HG03103 (cell line): ENCODE data around the gene SEMA6B.
"Not testable (repeated sequence)": the region's sequence is repeated elsewhere in the genome, so short reads cannot be mapped to it uniquely, and the experiment has no call there.

Experiments used
- ATAC-seq: cut with Tn5 transposase; IDR thresholded peaks from one replicate; pipeline ENCODE4 v1.9.1; 2021; ENCODE audit warnings: low read depth; ENCODE audit not compliant: unreplicated experiment

The SEMA6B gene

GRCh38 chr19:4575267-4576015, 16.0 kb upstream of the SEMA6B start:
- no peak for ATAC-seq

- ATAC-seq, result no peak
These were observed 14.2 kb upstream of the SEMA6B start for GRCh38 chr19:4573682-4574081.

GRCh38 chr19:4571305-4571917, 11.9 kb upstream of the SEMA6B start:
- ATAC-seq, result no peak

- no peak for ATAC-seq
These were observed 11.4 kb upstream of the SEMA6B start for GRCh38 chr19:4570916-4571304.

- ATAC-seq, result no peak
These were observed 10.9 kb upstream of the SEMA6B start for GRCh38 chr19:4570402-4570801.

- ATAC-seq, result no peak
These were observed 9.4 kb upstream of the SEMA6B start for GRCh38 chr19:4568886-4569285.

GRCh38 chr19:4567584-4568071, 8.1 kb upstream of the SEMA6B start:
- no peak for ATAC-seq

GRCh38 chr19:4566402-4567051, 7.0 kb upstream of the SEMA6B start:
- ATAC-seq, result no peak

GRCh38 chr19:4563562-4563961, 4.1 kb upstream of the SEMA6B start:
- ATAC-seq, result not testable (repeated sequence)

- ATAC-seq, result not testable (repeated sequence)
These were observed 2.6 kb upstream of the SEMA6B start for GRCh38 chr19:4562085-4562484.

GRCh38 chr19:4557971-4558941, 1.2 kb downstream of the SEMA6B start:
- ATAC-seq, result no peak

- no peak for ATAC-seq
These were observed 2.1 kb downstream of the SEMA6B start for GRCh38 chr19:4557144-4557970.

GRCh38 chr19:4556597-4557127, 2.8 kb downstream of the SEMA6B start:
- no peak for ATAC-seq

GRCh38 chr19:4555657-4556561, 3.6 kb downstream of the SEMA6B start:
- ATAC-seq, result no peak

- ATAC-seq, result no peak
These were observed 4.8 kb downstream of the SEMA6B start for GRCh38 chr19:4554717-4555116.

- no peak for ATAC-seq
These were observed 5.7 kb downstream of the SEMA6B start for GRCh38 chr19:4553775-4554174.

- ATAC-seq, result no peak
These were observed 6.3 kb downstream of the SEMA6B start for GRCh38 chr19:4553092-4553695.

- no peak for ATAC-seq
These were observed 7.0 kb downstream of the SEMA6B start for GRCh38 chr19:4552525-4552819.
